Duodenal mucosa (tissue), 2 donors: ENCODE measurements around the gene UNC80.
"Not testable (repeated sequence)": the region's sequence is repeated elsewhere in the genome, so short reads cannot be mapped to it uniquely, and the experiment has no call there.

Experiments used
- H3K27ac ChIP-seq: one replicate; pipeline ENCODE4 v1.7.0; 2013; ENCODE audit warnings: low read depth, low read length
- H3K27me3 ChIP-seq, 2 donors: one replicate each; pipeline ENCODE4 v1.7.0; 2013; ENCODE audit warnings: low read length in 2 of 2, control low read depth in 1 of 2; ENCODE audit not compliant: insufficient read depth in 2 of 2, control insufficient read depth in 1 of 2
- H3K36me3 ChIP-seq, 2 donors: one replicate each; pipeline ENCODE4 v1.7.0; 2013; ENCODE audit warnings: low read length in 2 of 2, control low read depth in 1 of 2; ENCODE audit not compliant: insufficient read depth in 2 of 2, control insufficient read depth in 1 of 2
- H3K4me1 ChIP-seq, 2 donors: one replicate each; pipeline ENCODE4 v1.7.0; 2013; ENCODE audit warnings: low read length in 2 of 2, control low read depth in 1 of 2; ENCODE audit not compliant: insufficient read depth in 2 of 2, control insufficient read depth in 1 of 2
- H3K4me3 ChIP-seq, 2 donors: one replicate each; pipeline ENCODE4 v1.7.0; 2013; ENCODE audit warnings: low read length in 2 of 2, low read depth in 1 of 2
- H3K9ac ChIP-seq, 2 donors: one replicate each; pipeline ENCODE4 v1.7.0; 2013; ENCODE audit warnings: low read length in 2 of 2, low read depth in 1 of 2
- H3K9me3 ChIP-seq, 2 donors: one replicate each; pipeline ENCODE4 v1.7.0; 2013; ENCODE audit warnings: low read length in 2 of 2, control low read depth in 1 of 2; ENCODE audit not compliant: control insufficient read depth in 1 of 2

Gene UNC80

DNA sequence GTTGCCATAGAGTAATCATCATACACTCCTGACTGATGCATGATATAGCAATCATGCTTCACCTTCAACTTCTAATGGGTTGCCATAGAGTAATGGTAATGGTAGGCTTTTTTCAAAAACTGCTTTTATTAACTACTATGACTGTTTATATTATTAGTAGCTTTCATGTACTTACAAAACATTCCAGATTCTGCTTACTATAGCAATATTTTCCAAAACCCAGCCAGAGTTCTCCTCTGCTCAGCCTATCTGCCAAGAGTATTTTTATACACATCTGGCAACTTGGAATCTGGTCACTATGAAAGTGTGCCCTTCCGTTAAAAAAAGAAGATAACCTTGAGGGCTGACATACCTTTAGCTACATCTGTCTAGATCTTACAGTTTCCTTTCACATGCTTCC, 5.0 kb upstream of the UNC80 start:
- Histone ChIP-seq H3K9ac (no peak overlapping the region), H3K36me3 (no peaks in the 10 kb centered on the region), H3K4me1 (peaks cover 0 to 3% of the 10 kb centered on the region in 2 donors), H3K27ac (no peak overlapping the region), H3K9me3 (no peaks in the 10 kb centered on the region), H3K4me3 (no peak overlapping the region), H3K27me3 (peaks cover 0 to 5% of the 10 kb centered on the region in 2 donors)

DNA sequence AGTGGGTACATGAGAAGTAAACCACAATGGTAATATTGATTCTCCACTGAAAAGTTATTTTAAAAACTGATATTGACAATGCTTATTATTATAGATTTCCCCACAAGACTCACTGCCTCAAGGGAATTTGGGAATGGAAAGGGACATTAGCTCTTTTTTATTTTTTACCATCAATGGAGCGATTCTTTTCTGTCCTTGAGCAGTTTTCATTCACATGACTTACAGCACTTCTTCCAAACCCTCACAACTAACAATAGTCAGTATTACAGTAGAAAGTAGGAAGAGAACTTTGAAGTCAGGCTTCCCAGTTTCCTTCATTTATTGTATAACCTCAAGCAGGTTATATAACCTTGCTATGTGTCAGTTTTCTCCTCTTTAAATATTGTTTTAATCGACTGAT, 4.3 kb upstream of the UNC80 start:
- Histone ChIP-seq H3K9ac (no peak overlapping the region), H3K9me3 (no peaks in the 10 kb centered on the region), H3K27ac (no peak overlapping the region), H3K27me3 (peaks cover 0 to 5% of the 10 kb centered on the region in 2 donors), H3K4me3 (no peak overlapping the region), H3K4me1 (peaks cover 0 to 3% of the 10 kb centered on the region in 2 donors), H3K36me3 (no peaks in the 10 kb centered on the region)

- Histone ChIP-seq H3K9ac (no peak overlapping the region), H3K4me3 (no peak overlapping the region), H3K27ac (no peak overlapping the region), H3K9me3 (no peaks in the 10 kb centered on the region), H3K27me3 (peaks cover 0 to 5% of the 10 kb centered on the region in 2 donors), H3K36me3 (no peaks in the 10 kb centered on the region), H3K4me1 (peaks cover 0 to 3% of the 10 kb centered on the region in 2 donors)
These were observed 3.1 kb upstream of the UNC80 start for GRCh38 chr2:209768557-209768956.

GRCh38 chr2:209772290-209772685, 656 bp downstream of the UNC80 start:
- H3K4me1 ChIP-seq: peaks cover 0 to 3% of the 10 kb centered on the region in 2 donors
- H3K9ac ChIP-seq: no peak overlapping the region
- H3K4me3 ChIP-seq: no peak overlapping the region
- peaks cover 0 to 5% of the 10 kb centered on the region in 2 donors for H3K27me3 ChIP-seq
- H3K27ac ChIP-seq: no peak overlapping the region
- H3K36me3 ChIP-seq: no peaks in the 10 kb centered on the region
- H3K9me3 ChIP-seq: no peaks in the 10 kb centered on the region

GRCh38 chr2:209773377-209773776, 1.7 kb downstream of the UNC80 start:
- no peak overlapping the region for H3K27ac ChIP-seq
- H3K36me3 ChIP-seq: no peaks in the 10 kb centered on the region
- H3K4me1 ChIP-seq: peaks cover 0 to 3% of the 10 kb centered on the region in 2 donors
- H3K9ac ChIP-seq: no peak overlapping the region
- H3K9me3 ChIP-seq: no peaks in the 10 kb centered on the region
- peaks cover 0 to 5% of the 10 kb centered on the region in 2 donors for H3K27me3 ChIP-seq
- no peak overlapping the region for H3K4me3 ChIP-seq

- Histone ChIP-seq H3K9ac (no peak overlapping the region), H3K27ac (no peak overlapping the region), H3K4me3 (no peak overlapping the region), H3K4me1 (peaks cover 5 to 11% of the 10 kb centered on the region in 2 donors), H3K27me3 (no peaks in the 10 kb centered on the region), H3K36me3 (no peaks in the 10 kb centered on the region), H3K9me3 (no peaks in the 10 kb centered on the region)
These were observed 15.8 kb downstream of the UNC80 start for GRCh38 chr2:209787416-209787815.

DNA sequence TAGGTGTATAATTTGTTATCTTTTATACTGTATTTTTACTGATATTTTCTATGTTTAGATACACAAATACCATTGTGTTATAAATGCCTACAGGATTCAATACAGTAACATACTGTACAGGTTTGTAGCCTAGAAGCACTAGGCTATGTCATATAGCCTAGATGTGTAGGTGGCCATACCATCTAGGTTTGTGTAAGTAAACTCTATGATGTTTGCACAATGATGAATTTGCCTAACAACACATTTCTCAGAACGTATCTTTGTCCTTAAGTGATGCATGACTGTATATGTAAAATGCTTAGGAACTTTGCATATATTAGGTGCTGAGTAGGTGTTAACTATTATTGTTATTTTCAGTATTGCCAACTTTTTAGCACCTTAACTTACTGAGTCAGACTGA, 17.3 kb downstream of the UNC80 start:
- Histone ChIP-seq H3K27me3 (no peaks in the 10 kb centered on the region), H3K4me1 (peaks cover 5 to 11% of the 10 kb centered on the region in 2 donors)

GRCh38 chr2:209790066-209790728, 18.6 kb downstream of the UNC80 start:
- peak overlapping the region; percentile 58 to 74 for H3K4me3 ChIP-seq
- no peak overlapping the region for H3K27ac ChIP-seq
- peaks cover 5 to 11% of the 10 kb centered on the region in 2 donors for H3K4me1 ChIP-seq
- H3K9me3 ChIP-seq: no peaks in the 10 kb centered on the region
- H3K27me3 ChIP-seq: no peaks in the 10 kb centered on the region
- H3K9ac ChIP-seq: no peak overlapping the region
- H3K36me3 ChIP-seq: no peaks in the 10 kb centered on the region

More for the DNA sequence above, 17.3 kb downstream of the UNC80 start:
- H3K9ac ChIP-seq: no peak overlapping the region
- no peak overlapping the region for H3K27ac ChIP-seq
- H3K9me3 ChIP-seq: no peaks in the 10 kb centered on the region
- H3K4me3 ChIP-seq: no peak overlapping the region
- no peaks in the 10 kb centered on the region for H3K36me3 ChIP-seq

- no peak overlapping the region for H3K9ac ChIP-seq
- no peaks in the 10 kb centered on the region for H3K36me3 ChIP-seq
- H3K9me3 ChIP-seq: no peaks in the 10 kb centered on the region
- no peak overlapping the region for H3K27ac ChIP-seq
- no peak overlapping the region for H3K4me3 ChIP-seq
- no peaks in the 10 kb centered on the region for H3K27me3 ChIP-seq
- H3K4me1 ChIP-seq: peaks cover 5 to 11% of the 10 kb centered on the region in 2 donors
These were observed 19.5 kb downstream of the UNC80 start for GRCh38 chr2:209791151-209791550.

- not testable (repeated sequence) for H3K4me1 ChIP-seq, H3K36me3 ChIP-seq, H3K27me3 ChIP-seq, H3K27ac ChIP-seq, H3K4me3 ChIP-seq, H3K9ac ChIP-seq, H3K9me3 ChIP-seq
These were observed 23.8 kb downstream of the UNC80 start for GRCh38 chr2:209795425-209795824.
